Stimulated activated CD4-positive, alpha-beta T cell treated with anti-CD3 and anti-CD28 coated beads, Interleukin-12 subunit alpha, Interleukin-12 subunit beta, amount 100 ng/mL, for 48 hours (primary cell): Measurements from ENCODE around the gene HOXA9.

Experiments
- DNase-seq, 3 donors: peaks; one replicate each; pipeline ENCODE4 v3.0.0-alpha.2; 2020; ENCODE audit warnings: low read depth in 2 of 3, low spot score in 1 of 3

HOXA9 gene

DNA sequence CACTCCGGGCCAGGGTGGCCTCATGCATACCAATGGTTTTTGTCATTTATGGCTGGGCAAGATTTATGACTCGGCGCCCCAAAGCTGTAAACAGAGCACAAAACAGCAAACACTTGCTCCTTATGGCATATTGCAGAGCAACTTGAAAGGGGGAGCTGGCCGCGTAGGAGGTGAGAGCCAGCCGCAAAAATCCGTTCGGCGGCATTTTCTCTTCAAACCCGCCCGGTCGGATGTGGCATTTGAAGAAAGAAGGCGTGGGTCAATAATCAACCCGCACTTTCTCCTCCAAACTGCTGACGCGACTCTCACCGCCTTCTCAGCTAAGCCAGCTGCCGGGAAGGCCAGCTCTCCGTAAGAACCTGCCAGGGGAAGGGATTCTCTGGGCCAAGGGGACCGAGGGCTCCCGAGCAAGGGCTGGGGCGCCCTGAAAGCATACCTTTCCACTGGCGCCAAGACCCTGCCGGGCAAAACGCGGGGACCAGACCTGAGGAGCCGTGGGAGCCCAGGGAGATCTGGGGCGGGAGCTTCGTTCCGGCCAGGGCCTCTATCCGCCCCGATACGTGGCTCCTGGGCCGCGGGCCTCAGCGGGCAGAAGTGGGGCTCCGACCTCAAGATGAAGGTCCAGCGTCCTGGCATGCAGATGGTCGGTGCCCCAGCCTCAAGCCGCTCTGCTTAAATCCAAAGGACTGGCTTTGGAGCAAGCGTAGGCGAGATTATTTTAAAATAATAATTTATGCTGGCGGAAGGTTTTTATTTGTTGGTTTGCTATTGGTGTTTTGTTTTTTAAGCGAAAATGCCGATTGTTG, 49.9 kb downstream of the HOXA9 start:
- no peak for DNase-seq

DNA sequence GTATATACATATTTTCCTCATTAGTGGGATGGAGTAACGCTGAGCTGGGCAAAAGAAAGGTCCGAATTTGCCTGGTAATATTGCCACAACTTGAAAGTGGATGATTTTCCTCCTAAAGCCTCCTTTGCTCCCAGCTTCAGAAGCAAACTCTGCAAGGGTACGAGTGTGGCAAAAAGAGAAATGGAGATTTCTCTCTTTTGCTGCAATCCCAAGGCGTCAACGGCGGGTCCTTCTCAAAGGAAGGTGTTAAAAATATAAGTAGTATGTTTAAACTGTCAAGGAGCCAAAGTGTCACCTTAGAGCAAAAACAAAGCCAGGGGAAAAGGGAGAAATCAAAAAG, 50.5 kb downstream of the HOXA9 start:
- no peak for DNase-seq

DNA sequence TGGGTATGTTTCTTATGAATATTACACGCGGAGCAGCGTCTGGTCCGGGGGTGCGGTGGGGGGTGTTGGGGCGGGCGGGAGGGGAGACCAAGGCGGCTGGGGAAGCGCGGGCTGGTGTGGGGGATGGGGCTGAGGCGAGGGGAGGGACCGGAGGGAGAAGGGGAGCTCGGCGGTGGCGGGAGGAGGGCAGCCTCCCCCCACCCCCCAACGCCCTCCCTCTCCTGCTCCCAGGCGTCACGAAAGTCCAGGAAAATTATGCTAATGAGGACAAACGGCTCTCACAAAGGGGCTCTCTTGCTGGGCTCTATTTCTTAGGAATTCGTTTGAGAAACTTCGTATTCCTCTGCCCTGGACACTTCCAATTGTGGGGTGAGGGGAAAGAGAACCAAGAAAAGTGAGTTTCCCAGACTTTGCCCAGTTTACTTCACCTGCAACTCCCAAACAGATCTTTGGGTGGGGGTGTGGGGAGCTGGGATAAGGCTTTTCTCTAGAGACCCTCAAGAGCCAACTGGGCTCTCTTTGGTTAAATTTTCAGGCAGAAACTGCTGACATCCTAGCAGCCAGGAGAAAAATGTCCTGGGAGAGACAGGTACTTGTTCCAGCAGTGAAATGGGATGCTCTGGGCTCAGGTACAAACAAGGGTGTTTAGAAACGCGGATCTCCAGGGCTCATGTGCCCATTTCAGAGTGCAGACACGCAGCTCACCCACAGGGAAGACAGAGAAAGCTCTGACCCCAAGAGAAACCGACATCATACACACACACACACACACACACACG, 51.2 kb downstream of the HOXA9 start:
- no peak for DNase-seq

DNA sequence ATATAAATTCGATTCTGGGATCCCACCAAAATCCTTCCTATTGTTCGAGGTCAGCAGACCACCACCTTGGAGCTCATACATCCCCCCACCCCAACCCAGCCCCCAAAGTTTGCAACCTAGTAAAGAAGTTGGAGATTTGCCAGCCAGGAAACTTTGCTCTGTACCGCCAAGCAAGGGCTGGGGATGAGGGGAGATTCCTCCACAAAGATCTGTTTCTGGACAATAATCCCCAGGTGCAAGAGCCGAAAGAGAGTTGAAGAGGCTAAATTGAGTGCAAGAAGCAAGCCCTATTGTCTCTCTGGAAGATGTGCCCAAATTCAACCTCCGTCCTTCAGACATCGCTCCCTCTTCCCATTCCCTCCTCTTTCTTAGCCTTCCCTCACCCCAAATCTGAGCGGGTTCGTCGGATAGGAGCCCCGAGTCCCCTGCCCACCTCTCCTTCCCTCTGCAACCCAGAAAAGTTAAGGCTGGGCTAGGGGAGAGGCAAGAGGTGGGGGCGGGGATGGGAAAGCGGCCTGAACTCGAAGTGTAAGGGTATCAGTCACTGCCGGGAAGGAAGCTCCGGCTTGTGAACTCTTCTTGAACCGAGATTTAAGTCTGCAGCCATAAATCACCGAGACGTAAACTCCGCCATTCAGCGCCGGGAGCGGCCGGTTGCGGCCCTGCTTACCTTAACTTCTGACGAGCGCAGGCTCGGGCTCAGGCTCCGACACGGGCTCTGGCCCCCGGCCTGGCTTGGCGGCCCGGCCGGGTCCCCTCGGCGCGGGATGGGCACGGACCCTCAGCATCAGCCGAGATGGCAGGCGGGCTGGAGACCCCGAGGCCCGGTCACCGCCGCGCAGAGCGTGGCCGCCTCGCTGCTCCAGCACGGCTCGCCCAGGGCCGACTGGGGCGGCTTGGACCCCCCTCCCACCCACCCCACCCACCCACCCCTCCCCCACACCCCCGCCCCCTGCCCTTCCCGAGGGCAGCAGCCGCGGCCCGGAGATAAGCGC, 52.1 kb downstream of the HOXA9 start:
- DNase-seq: no peak
